HCT116 (cell line): ENCODE results near the gene DLG4. TPM values are rescaled to one million over a fixed set of nuclear protein-coding genes. Genes with fewer than 3 reads are reported as not detected.

Source experiments
- CEBPB ChIP-seq: IDR thresholded peaks from 2 replicates; pipeline ENCODE4 v1.6.1; 2012; ENCODE audit warnings: low read depth
- EZH2phosphoT487 ChIP-seq: fragments of 200-600 bp; IDR thresholded peaks from 2 replicates; pipeline ENCODE4 v1.6.1; 2018; ENCODE audit warnings: antibody characterized with exemption, borderline replicate concordance
- POLR2AphosphoS5 ChIP-seq: IDR thresholded peaks from 2 replicates; pipeline ENCODE4 v1.6.1; 2011; ENCODE audit warnings: mild to moderate bottlenecking, low read depth, low read length, moderate library complexity
- REST ChIP-seq: IDR thresholded peaks from 2 replicates; pipeline ENCODE4 v1.6.1; 2012; ENCODE audit warnings: low read depth
- SRF ChIP-seq: IDR thresholded peaks from 2 replicates; pipeline ENCODE4 v1.6.1; 2012; ENCODE audit warnings: low read depth
- YY1 ChIP-seq: IDR thresholded peaks from 2 replicates; pipeline ENCODE4 v1.6.1; 2011; ENCODE audit warnings: low read length, low read depth, moderate library complexity, mild to moderate bottlenecking; ENCODE audit not compliant: insufficient replicate concordance; ENCODE audit errors: extremely low read depth
- total RNA-seq: library from RNA; stranded (reverse); gene quantifications from one replicate; pipeline ENCODE4 v1.2.1, GENCODE V29; 2021; ENCODE audit not compliant: unreplicated experiment
- TF ChIP-seq, protein P1 (sequence below), 3 experiments: fragments of 200-600 bp in 1 of 3; sonication (generic) in 1 of 3; IDR thresholded peaks in 2 of 3; conservative IDR thresholded peaks in 1 of 3; 2 replicates each; pipeline ENCODE4 v1.5.1; 2012 to 2017; ENCODE audit warnings: low read depth in 2 of 3, low read length in 2 of 3, antibody characterized with exemption in 1 of 3, borderline replicate concordance in 1 of 3, control low read depth in 1 of 3, mild to moderate bottlenecking in 1 of 3, mixed read lengths in 1 of 3, mixed run types in 1 of 3, moderate library complexity in 1 of 3; ENCODE audit not compliant: insufficient read depth in 1 of 3

The DLG4 gene
- total RNA-seq, 1 experiment from 2014 or later, result 15.0 TPM

DNA sequence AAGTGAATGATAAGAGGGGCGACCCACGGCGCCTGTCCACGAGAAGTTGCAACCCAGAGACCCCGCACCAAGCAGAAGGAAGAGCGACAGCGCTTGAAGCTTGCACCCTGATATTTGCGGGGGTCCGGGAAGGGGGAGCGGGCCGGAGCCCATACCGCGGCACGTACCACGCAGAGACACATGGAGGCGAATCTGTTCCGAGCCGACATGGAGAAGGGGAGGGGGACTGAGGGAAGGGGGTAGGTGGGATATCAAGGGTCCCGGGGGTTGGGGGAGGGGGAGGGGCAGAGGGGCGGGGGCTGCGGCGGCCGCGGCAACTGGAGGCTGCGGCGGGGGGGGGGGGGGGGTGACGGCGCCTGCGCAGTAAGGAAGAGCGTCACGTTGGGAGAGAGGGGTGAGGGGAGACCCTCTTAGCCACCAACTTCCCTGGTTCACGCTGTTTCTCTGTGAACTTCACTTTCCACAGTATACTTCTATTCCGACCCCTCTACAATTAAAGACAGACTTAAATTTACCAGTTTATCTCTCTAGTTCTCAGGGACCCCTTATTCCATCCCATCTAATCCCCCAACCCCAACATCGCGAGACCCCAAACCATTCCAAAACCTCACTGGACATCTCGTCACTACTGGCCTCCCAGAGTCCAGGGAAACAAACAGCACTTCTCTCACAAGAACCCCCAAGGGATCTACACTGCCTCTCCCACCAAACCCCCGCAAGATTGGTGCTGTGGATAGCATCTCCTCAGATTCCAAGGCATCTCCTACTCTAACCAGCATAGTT, 8.0 kb downstream of the DLG4 start (continued):
- no peak for TF ChIP-seq REST
- TF ChIP-seq YY1, result no peak
- TF ChIP-seq EZH2phosphoT487, result no peak
- TF ChIP-seq POLR2AphosphoS5, result no peak
- no peak for TF ChIP-seq SRF
- no peak for TF ChIP-seq CEBPB
- TF ChIP-seq, protein P1, sequence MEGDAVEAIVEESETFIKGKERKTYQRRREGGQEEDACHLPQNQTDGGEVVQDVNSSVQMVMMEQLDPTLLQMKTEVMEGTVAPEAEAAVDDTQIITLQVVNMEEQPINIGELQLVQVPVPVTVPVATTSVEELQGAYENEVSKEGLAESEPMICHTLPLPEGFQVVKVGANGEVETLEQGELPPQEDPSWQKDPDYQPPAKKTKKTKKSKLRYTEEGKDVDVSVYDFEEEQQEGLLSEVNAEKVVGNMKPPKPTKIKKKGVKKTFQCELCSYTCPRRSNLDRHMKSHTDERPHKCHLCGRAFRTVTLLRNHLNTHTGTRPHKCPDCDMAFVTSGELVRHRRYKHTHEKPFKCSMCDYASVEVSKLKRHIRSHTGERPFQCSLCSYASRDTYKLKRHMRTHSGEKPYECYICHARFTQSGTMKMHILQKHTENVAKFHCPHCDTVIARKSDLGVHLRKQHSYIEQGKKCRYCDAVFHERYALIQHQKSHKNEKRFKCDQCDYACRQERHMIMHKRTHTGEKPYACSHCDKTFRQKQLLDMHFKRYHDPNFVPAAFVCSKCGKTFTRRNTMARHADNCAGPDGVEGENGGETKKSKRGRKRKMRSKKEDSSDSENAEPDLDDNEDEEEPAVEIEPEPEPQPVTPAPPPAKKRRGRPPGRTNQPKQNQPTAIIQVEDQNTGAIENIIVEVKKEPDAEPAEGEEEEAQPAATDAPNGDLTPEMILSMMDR (IDR thresholded peaks at IDR 0.05 in 2 of 3, conservative IDR thresholded peaks at IDR 0.05 in 1 of 3; ENCODE audit: borderline replicate concordance in 1 of 3, insufficient read depth in 1 of 3, low read depth in 2 of 3, low read length in 2 of 3), result no peak
